ENCODE results near the gene PSMF1.
A peak's percentile ranks its signal among the peaks of the same experiment; 100 is the strongest.

- TF ChIP-seq CTCF (IDR thresholded peaks at IDR 0.05; ENCODE audit: low read depth, low read length): no peak
- TF ChIP-seq POLR2A (IDR thresholded peaks at IDR 0.05; ENCODE audit: extremely low read depth, insufficient read length): no peak
- 0 out of 2 replicates have a peak, but pooled peaks have one; percentile 37 for TF ChIP-seq MYC (IDR thresholded peaks at IDR 0.05; ENCODE audit: low read depth, low read length)
- TF ChIP-seq MAX (IDR thresholded peaks at IDR 0.05; ENCODE audit: low read depth, low read length): peak; percentile 23; the same call in 1 of the 2 replicates
Measured at GRCh38 chr20:1130847-1131246, 12.4 kb downstream of the PSMF1 start.
